ENCODE results near the gene GABRG2.

DNA sequence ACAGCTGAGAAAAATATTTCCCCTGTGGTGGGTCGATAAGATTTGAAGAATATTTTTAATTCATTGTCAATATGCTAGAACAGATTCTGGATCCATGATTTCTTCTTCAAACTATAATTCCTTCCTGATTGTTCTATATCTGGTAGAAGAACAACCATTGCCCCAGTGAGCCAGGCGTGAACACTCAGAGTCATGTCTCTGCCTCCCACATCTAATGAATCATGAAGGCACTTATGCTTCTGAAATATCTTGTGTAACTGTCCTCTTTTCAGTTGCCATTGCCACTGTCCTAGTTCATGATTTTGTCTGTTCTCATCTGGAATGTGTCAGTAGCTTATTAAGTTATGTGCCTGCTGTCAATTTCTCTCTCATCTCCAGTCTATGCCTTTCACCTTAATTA is 40.0 kb downstream of the GABRG2 start:
- no peak for TF ChIP-seq EZH2 (optimal IDR thresholded peaks at IDR 0.05; ENCODE audit: low read depth, low read length)
- TF ChIP-seq, protein P1, sequence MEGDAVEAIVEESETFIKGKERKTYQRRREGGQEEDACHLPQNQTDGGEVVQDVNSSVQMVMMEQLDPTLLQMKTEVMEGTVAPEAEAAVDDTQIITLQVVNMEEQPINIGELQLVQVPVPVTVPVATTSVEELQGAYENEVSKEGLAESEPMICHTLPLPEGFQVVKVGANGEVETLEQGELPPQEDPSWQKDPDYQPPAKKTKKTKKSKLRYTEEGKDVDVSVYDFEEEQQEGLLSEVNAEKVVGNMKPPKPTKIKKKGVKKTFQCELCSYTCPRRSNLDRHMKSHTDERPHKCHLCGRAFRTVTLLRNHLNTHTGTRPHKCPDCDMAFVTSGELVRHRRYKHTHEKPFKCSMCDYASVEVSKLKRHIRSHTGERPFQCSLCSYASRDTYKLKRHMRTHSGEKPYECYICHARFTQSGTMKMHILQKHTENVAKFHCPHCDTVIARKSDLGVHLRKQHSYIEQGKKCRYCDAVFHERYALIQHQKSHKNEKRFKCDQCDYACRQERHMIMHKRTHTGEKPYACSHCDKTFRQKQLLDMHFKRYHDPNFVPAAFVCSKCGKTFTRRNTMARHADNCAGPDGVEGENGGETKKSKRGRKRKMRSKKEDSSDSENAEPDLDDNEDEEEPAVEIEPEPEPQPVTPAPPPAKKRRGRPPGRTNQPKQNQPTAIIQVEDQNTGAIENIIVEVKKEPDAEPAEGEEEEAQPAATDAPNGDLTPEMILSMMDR (IDR thresholded peaks at IDR 0.05; ENCODE audit: low read length) = no peak
